H9 (cell line): ENCODE results near the gene SLC24A4. TPM values are rescaled to one million over a fixed set of nuclear protein-coding genes. Genes with fewer than 3 reads are reported as not detected.

Source experiments
- DNase-seq: peaks from one replicate; pipeline ENCODE4 v3.0.0-alpha.2; 2017
- H2AFZ ChIP-seq: one replicate; pipeline ENCODE4 v1.6.1; 2013; ENCODE audit warnings: mild to moderate bottlenecking, low read length, control low read depth, moderate library complexity
- H2AK5ac ChIP-seq: 2 replicates; pipeline ENCODE4 v1.6.1; 2013; ENCODE audit warnings: low read length, control low read depth, mixed read lengths; ENCODE audit not compliant: insufficient read length
- H2BK120ac ChIP-seq: one replicate; pipeline ENCODE4 v1.6.1; 2013; ENCODE audit warnings: low read depth, mild to moderate bottlenecking, low read length, control low read depth, inconsistent platforms; ENCODE audit not compliant: poor library complexity, severe bottlenecking
- H2BK12ac ChIP-seq: 2 replicates; pipeline ENCODE4 v1.6.1; 2013; ENCODE audit warnings: low read length, control low read depth, mixed read lengths, low read depth; ENCODE audit not compliant: insufficient read length
- H2BK15ac ChIP-seq: 2 replicates; pipeline ENCODE4 v1.6.1; 2013; ENCODE audit warnings: low read depth, low read length, control low read depth
- H2BK20ac ChIP-seq: one replicate; pipeline ENCODE4 v1.6.1; 2013; ENCODE audit warnings: low read depth, mild to moderate bottlenecking, low read length, control low read depth, inconsistent platforms; ENCODE audit not compliant: poor library complexity, severe bottlenecking
- H2BK5ac ChIP-seq: 2 replicates; pipeline ENCODE4 v1.6.1; 2013; ENCODE audit warnings: low read length, control low read depth, mixed read lengths; ENCODE audit not compliant: insufficient read length
- H3K14ac ChIP-seq: 2 replicates; pipeline ENCODE4 v1.6.1; 2013; ENCODE audit warnings: low read length, control low read depth; ENCODE audit not compliant: insufficient read depth
- H3K18ac ChIP-seq: 2 replicates; pipeline ENCODE4 v1.6.1; 2013; ENCODE audit warnings: low read depth, mild to moderate bottlenecking, mixed read lengths, low read length, control low read depth; ENCODE audit not compliant: insufficient read length
- H3K23ac ChIP-seq: 2 replicates; pipeline ENCODE4 v1.6.1; 2013; ENCODE audit warnings: low read length, control low read depth, mixed read lengths, low read depth; ENCODE audit not compliant: insufficient read length
- H3K23me2 ChIP-seq: 2 replicates; pipeline ENCODE4 v1.6.1; 2013; ENCODE audit warnings: low read depth, mild to moderate bottlenecking, mixed read lengths, low read length, control low read depth; ENCODE audit not compliant: insufficient read length, poor library complexity, severe bottlenecking
- H3K27ac ChIP-seq: 2 replicates; pipeline ENCODE4 v1.5.1; 2013; ENCODE audit warnings: low read length, control low read depth, mixed read lengths, low read depth; ENCODE audit not compliant: insufficient read length
- H3K27me3 ChIP-seq: 2 replicates; pipeline ENCODE4 v1.6.1; 2013; ENCODE audit warnings: low read length, control low read depth, inconsistent platforms; ENCODE audit not compliant: insufficient read depth
- H3K4ac ChIP-seq: 2 replicates; pipeline ENCODE4 v1.6.1; 2013; ENCODE audit warnings: low read depth, mild to moderate bottlenecking, control low read depth, inconsistent platforms, low read length, moderate library complexity
- H3K4me1 ChIP-seq: 2 replicates; pipeline ENCODE4 v1.6.1; 2013; ENCODE audit warnings: low read length, control low read depth, inconsistent platforms; ENCODE audit not compliant: insufficient read depth
- H3K4me2 ChIP-seq: 2 replicates; pipeline ENCODE4 v1.6.1; 2013; ENCODE audit warnings: low read length, control low read depth, mixed read lengths; ENCODE audit not compliant: insufficient read length, insufficient read depth
- H3K56ac ChIP-seq: 2 replicates; pipeline ENCODE4 v1.6.1; 2013; ENCODE audit warnings: low read depth, mild to moderate bottlenecking, mixed read lengths, low read length, control low read depth; ENCODE audit not compliant: insufficient read length
- H3K79me1 ChIP-seq: 2 replicates; pipeline ENCODE4 v1.6.1; 2013; ENCODE audit warnings: low read depth, mild to moderate bottlenecking, moderate library complexity, low read length, control low read depth, inconsistent platforms; ENCODE audit not compliant: insufficient read depth, poor library complexity, severe bottlenecking
- H3K79me2 ChIP-seq: 2 replicates; pipeline ENCODE4 v1.6.1; 2013; ENCODE audit warnings: low read length, control low read depth, inconsistent platforms; ENCODE audit not compliant: insufficient read depth
- H3K9ac ChIP-seq: 2 replicates; pipeline ENCODE4 v1.6.1; 2013; ENCODE audit warnings: low read length, control low read depth, mixed read lengths; ENCODE audit not compliant: insufficient read length; ENCODE audit errors: extremely low read depth
- H3K9me3 ChIP-seq: one replicate; pipeline ENCODE4 v1.6.1; 2013; ENCODE audit warnings: low read depth, low read length, inconsistent platforms; ENCODE audit not compliant: control insufficient read depth
- H3T11ph ChIP-seq: one replicate; pipeline ENCODE4 v1.6.1; 2013; ENCODE audit warnings: mild to moderate bottlenecking, low read length, control low read depth, inconsistent platforms
- H4K20me1 ChIP-seq: one replicate; pipeline ENCODE4 v1.6.1; 2013; ENCODE audit not compliant: control insufficient read depth, insufficient read length, insufficient read depth
- H4K5ac ChIP-seq: 2 replicates; pipeline ENCODE4 v1.6.1; 2013; ENCODE audit warnings: low read depth, mild to moderate bottlenecking, mixed read lengths, low read length, control low read depth; ENCODE audit not compliant: insufficient read length
- H4K8ac ChIP-seq: replicated peaks from 2 replicates; pipeline ENCODE4 v1.6.1; 2013; ENCODE audit warnings: low read length, control low read depth, mixed read lengths, low read depth; ENCODE audit not compliant: insufficient read length
- H4K91ac ChIP-seq: 2 replicates; pipeline ENCODE4 v1.6.1; 2013; ENCODE audit warnings: low read depth, mild to moderate bottlenecking, moderate library complexity, mixed read lengths, low read length, control low read depth; ENCODE audit not compliant: insufficient read length
- H3K27ac Mint-ChIP-seq, 3 experiments: 2 replicates in 2 of 3; 3 replicates in 1 of 3; pipeline ENCODE4 v1.8.0; 2020 to 2021; ENCODE audit warnings: mixed read lengths in 3 of 3, mild to moderate bottlenecking in 1 of 3, moderate library complexity in 1 of 3
- H3K27me3 Mint-ChIP-seq: 2 replicates; pipeline ENCODE4 v1.8.0; 2021; ENCODE audit warnings: low read depth, mild to moderate bottlenecking, moderate library complexity, mixed read lengths
- H3K36me3 Mint-ChIP-seq, 3 experiments: 2 replicates in 2 of 3; 3 replicates in 1 of 3; pipeline ENCODE4 v1.8.0; 2020 to 2021; ENCODE audit warnings: low read depth in 3 of 3, mixed read lengths in 3 of 3; ENCODE audit not compliant: insufficient read depth in 1 of 3
- H3K4me1 Mint-ChIP-seq, 2 experiments: 2 replicates each; pipeline ENCODE4 v1.8.0; 2020; ENCODE audit warnings: mixed read lengths in 2 of 2
- H3K4me3 Mint-ChIP-seq, 2 experiments: 2 replicates in 1 of 2; 3 replicates in 1 of 2; pipeline ENCODE4 v1.8.0; 2020 to 2021; ENCODE audit warnings: mild to moderate bottlenecking in 2 of 2, mixed read lengths in 2 of 2, moderate library complexity in 1 of 2
- H3K9me3 Mint-ChIP-seq, 2 experiments: 2 replicates in 1 of 2; 3 replicates in 1 of 2; pipeline ENCODE4 v1.8.0; 2020; ENCODE audit warnings: mild to moderate bottlenecking in 2 of 2, mixed read lengths in 2 of 2, moderate library complexity in 1 of 2
- CTCF ChIP-seq: fragments of 200-600 bp; sonication (generic); conservative IDR thresholded peaks from 3 replicates; pipeline ENCODE4 v1.8.0; 2021; ENCODE audit warnings: antibody characterized with exemption, mild to moderate bottlenecking
- WGBS: extraction: QIAGEN DNeasy Blood & Tissue Kit; methylation state at CpG from one replicate; pipeline ENCODE4 v1.1.7; 2013; ENCODE audit warnings: missing lambda C conversion rate, low lambda C conversion rate, mixed read lengths; ENCODE audit not compliant: insufficient read length; ENCODE audit errors: extremely low coverage; 5-methylcytosine and 5-hydroxymethylcytosine counted together
- total RNA-seq: library from RNA; stranded (reverse); gene quantifications from 2 replicates; pipeline ENCODE4 v1.2.1, GENCODE V29; 2021

The SLC24A4 gene
- total RNA-seq, 1 experiment from 2014 or later, result 0.24 TPM

DNA sequence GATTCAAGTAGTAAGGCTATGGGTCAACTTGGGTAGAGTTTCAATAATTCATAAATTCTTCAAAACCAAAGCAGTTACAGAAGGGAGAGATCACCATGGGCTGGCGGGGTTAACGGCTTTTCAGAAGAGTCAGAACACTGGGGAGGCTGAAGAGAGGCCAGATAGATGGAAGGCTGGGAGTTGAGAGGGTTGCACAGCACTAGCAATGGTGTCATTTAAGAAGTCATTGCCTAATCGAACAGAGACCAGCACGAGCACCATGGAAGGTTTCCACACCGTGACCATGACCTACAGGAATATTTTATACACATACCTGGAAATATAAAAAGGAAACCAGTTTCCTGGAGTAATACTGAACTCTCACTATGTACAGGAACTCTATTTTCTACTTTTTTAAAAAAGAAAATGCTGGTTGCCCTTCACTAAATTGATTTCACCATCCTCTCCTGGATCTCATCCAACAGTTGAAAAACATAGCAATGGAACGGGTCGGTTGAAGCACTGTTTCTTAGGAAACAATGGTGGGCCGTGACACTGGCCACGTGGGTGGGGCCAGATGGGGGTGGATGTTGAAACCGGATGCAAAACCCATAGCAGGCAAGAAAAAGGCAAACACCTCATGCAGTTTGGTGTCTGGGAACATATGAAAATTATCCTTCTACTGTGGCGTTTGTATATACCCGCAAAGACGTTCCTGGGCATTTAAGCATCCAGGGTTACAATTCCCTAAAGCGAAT, 152.7 kb downstream of the SLC24A4 start:
- Histone ChIP-seq H3K79me1 (no peaks in the 10 kb centered on the region), H4K20me1 (no peaks in the 10 kb centered on the region), H2AK5ac (no peak overlapping the region), H3K4me2 (no peak overlapping the region), H2BK20ac (no peak overlapping the region), H4K91ac (no peak overlapping the region), H3K9ac (no peak overlapping the region), H3K4ac (no peak overlapping the region), H3K14ac (no peak overlapping the region), H3K23me2 (no peaks in the 10 kb centered on the region), H3K79me2 (no peaks in the 10 kb centered on the region), H2BK12ac (no peak overlapping the region), H3K23ac (no peak overlapping the region), H2BK15ac (no peak overlapping the region), H3K4me1 (peaks cover 9% of the 10 kb centered on the region), H3K56ac (no peak overlapping the region), H3T11ph (no peak overlapping the region), H4K8ac (no peak overlapping the region), H2BK120ac (no peak overlapping the region), H4K5ac (no peak overlapping the region), H2BK5ac (no peak overlapping the region), H2AFZ (no peak overlapping the region), H3K27ac (no peak overlapping the region), H3K9me3 (no peaks in the 10 kb centered on the region), H3K18ac (no peak overlapping the region), H3K27me3 (no peaks in the 10 kb centered on the region; the same call in 1 of the 2 replicates)
- H3K27ac Mint-ChIP-seq, result no peak overlapping the region
- peaks cover 3% of the 10 kb centered on the region for H3K27me3 Mint-ChIP-seq
- no peaks in the 10 kb centered on the region; a peak in 1 of 7 replicates for H3K36me3 Mint-ChIP-seq
- DNase-seq, result no peak
- no peak for TF ChIP-seq CTCF
- no peaks in the 10 kb centered on the region for H3K9me3 Mint-ChIP-seq
- H3K4me1 Mint-ChIP-seq, result peaks cover 29 to 30% of the 10 kb centered on the region in 2 experiments
- no CpG with 5 or more reads among the region's 14 CpGs for WGBS
- H3K4me3 Mint-ChIP-seq, result no peak overlapping the region
